Measurements from ENCODE around the gene SUPV3L1. TPM values are rescaled to one million over a fixed set of nuclear protein-coding genes. Genes with fewer than 3 reads are reported as not detected.

Gene SUPV3L1
- total and polyA plus RNA-seq, 9 of the 15 experiments (the other 6 are each of a cell fraction or from before 2014, with no cell fraction given), result 45.2 to 156 (median 92.6) TPM

- TF ChIP-seq NFIX (CRISPR knock-in tag; IDR thresholded peaks at IDR 0.05; ENCODE audit: low read depth), result no peak
- TF ChIP-seq, protein P1, sequence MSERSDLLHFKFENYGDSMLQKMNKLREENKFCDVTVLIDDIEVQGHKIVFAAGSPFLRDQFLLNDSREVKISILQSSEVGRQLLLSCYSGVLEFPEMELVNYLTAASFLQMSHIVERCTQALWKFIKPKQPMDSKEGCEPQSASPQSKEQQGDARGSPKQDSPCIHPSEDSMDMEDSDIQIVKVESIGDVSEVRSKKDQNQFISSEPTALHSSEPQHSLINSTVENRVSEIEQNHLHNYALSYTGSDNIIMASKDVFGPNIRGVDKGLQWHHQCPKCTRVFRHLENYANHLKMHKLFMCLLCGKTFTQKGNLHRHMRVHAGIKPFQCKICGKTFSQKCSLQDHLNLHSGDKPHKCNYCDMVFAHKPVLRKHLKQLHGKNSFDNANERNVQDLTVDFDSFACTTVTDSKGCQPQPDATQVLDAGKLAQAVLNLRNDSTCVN (CRISPR knock-in tag; IDR thresholded peaks at IDR 0.05), result no peak
- TF ChIP-seq HNRNPLL (IDR thresholded peaks at IDR 0.05; ENCODE audit: low read depth, low read length, poor library complexity, severe bottlenecking), result peak; percentile 94
- TF ChIP-seq HNRNPL (IDR thresholded peaks at IDR 0.05; ENCODE audit: low read depth, low read length), result no peak
- no peak for TF ChIP-seq ZNF830 (CRISPR knock-in tag; IDR thresholded peaks at IDR 0.05)
- 0 out of 2 replicates have a peak, but pooled peaks have one; percentile 40 for TF ChIP-seq CBX1 (IDR thresholded peaks at IDR 0.05; ENCODE audit: low read depth)
- TF ChIP-seq YBX1 (IDR thresholded peaks at IDR 0.05), result no peak
- no peak for TF ChIP-seq PCBP2 (IDR thresholded peaks at IDR 0.05; ENCODE audit: low read depth, low read length, poor library complexity, severe bottlenecking)
- peak; percentile 62; the same call in 1 of the 2 replicates for TF ChIP-seq RFX5 (IDR thresholded peaks at IDR 0.05; ENCODE audit: low read depth, low read length)
- no peak for TF ChIP-seq PCBP1 (IDR thresholded peaks at IDR 0.05; ENCODE audit: low read depth, low read length, poor library complexity, severe bottlenecking)
- TF ChIP-seq, protein P2, sequence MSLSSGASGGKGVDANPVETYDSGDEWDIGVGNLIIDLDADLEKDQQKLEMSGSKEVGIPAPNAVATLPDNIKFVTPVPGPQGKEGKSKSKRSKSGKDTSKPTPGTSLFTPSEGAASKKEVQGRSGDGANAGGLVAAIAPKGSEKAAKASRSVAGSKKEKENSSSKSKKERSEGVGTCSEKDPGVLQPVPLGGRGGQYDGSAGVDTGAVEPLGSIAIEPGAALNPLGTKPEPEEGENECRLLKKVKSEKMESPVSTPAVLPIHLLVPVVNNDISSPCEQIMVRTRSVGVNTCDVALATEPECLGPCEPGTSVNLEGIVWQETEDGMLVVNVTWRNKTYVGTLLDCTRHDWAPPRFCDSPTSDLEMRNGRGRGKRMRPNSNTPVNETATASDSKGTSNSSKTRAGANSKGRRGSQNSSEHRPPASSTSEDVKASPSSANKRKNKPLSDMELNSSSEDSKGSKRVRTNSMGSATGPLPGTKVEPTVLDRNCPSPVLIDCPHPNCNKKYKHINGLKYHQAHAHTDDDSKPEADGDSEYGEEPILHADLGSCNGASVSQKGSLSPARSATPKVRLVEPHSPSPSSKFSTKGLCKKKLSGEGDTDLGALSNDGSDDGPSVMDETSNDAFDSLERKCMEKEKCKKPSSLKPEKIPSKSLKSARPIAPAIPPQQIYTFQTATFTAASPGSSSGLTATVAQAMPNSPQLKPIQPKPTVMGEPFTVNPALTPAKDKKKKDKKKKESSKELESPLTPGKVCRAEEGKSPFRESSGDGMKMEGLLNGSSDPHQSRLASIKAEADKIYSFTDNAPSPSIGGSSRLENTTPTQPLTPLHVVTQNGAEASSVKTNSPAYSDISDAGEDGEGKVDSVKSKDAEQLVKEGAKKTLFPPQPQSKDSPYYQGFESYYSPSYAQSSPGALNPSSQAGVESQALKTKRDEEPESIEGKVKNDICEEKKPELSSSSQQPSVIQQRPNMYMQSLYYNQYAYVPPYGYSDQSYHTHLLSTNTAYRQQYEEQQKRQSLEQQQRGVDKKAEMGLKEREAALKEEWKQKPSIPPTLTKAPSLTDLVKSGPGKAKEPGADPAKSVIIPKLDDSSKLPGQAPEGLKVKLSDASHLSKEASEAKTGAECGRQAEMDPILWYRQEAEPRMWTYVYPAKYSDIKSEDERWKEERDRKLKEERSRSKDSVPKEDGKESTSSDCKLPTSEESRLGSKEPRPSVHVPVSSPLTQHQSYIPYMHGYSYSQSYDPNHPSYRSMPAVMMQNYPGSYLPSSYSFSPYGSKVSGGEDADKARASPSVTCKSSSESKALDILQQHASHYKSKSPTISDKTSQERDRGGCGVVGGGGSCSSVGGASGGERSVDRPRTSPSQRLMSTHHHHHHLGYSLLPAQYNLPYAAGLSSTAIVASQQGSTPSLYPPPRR (CRISPR knock-in tag; IDR thresholded peaks at IDR 0.05; ENCODE audit: borderline replicate concordance), result peak; percentile 24; the same call in 1 of the 2 replicates
- TF ChIP-seq FOS (IDR thresholded peaks at IDR 0.05; ENCODE audit: extremely low read depth, insufficient read length), result no peak
- TF ChIP-seq ZBTB2 (IDR thresholded peaks at IDR 0.05), result no peak
- TF ChIP-seq, protein P3, sequence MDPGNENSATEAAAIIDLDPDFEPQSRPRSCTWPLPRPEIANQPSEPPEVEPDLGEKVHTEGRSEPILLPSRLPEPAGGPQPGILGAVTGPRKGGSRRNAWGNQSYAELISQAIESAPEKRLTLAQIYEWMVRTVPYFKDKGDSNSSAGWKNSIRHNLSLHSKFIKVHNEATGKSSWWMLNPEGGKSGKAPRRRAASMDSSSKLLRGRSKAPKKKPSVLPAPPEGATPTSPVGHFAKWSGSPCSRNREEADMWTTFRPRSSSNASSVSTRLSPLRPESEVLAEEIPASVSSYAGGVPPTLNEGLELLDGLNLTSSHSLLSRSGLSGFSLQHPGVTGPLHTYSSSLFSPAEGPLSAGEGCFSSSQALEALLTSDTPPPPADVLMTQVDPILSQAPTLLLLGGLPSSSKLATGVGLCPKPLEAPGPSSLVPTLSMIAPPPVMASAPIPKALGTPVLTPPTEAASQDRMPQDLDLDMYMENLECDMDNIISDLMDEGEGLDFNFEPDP (CRISPR knock-in tag; IDR thresholded peaks at IDR 0.05), result no peak
- no peak for TF ChIP-seq CBX2 (IDR thresholded peaks at IDR 0.05; ENCODE audit: insufficient read depth, low read length, poor library complexity, severe bottlenecking)
- peak; percentile 12; the same call in 1 of the 2 replicates for TF ChIP-seq SUPT5H (IDR thresholded peaks at IDR 0.05)
- peak; percentile 31 for TF ChIP-seq CHD4 (IDR thresholded peaks at IDR 0.05; ENCODE audit: insufficient read depth, insufficient replicate concordance, low read depth, low read length, poor library complexity, severe bottlenecking)
- peak; percentile 40; the same call in 1 of the 2 replicates for TF ChIP-seq FOXP1 (CRISPR knock-in tag; IDR thresholded peaks at IDR 0.05)
- no peak for TF ChIP-seq GATA2 (CRISPR knock-in tag; IDR thresholded peaks at IDR 0.05)
Measured at GRCh38 chr10:69179089-69179742, 818 bp upstream of the SUPV3L1 start (continued).

Measured in K562 (cell line).